ENCODE data around the gene CDC42EP5.

CDC42EP5 gene

GRCh38 chr19:54424660-54425381, 48.3 kb downstream of the CDC42EP5 start:
- ChIA-PET POLR2A (no interaction called here), CTCF (interaction anchor here (1.0 kb wide), 1 partner anchor 56 kb away, joined by 4 read pairs; no protein-coding TSS in a partner anchor)
- no peak for TF ChIP-seq CTCF (IDR thresholded peaks at IDR 0.05; ENCODE audit: insufficient read depth, low read length, missing control alignments)

GRCh38 chr19:54424201-54424600, 48.9 kb downstream of the CDC42EP5 start:
- H3K4me3 ChIP-seq (ENCODE audit: low read depth, low read length) = no peak overlapping the region
- ChIA-PET POLR2A (no interaction called here), CTCF (no interaction called here)
- no peak for TF ChIP-seq CTCF (IDR thresholded peaks at IDR 0.05; ENCODE audit: insufficient read depth, low read length, missing control alignments)
- no peak for DNase-seq (ENCODE audit: low read depth, low spot score)

More at GRCh38 chr19:54424660-54425381, 48.3 kb downstream of the CDC42EP5 start:
- no peak overlapping the region for H3K4me3 ChIP-seq (ENCODE audit: low read depth, low read length)
- DNase-seq (ENCODE audit: low read depth, low spot score) = no peak

- DNase-seq (ENCODE audit: low read depth, low spot score) = no peak
- no peak for TF ChIP-seq CTCF (IDR thresholded peaks at IDR 0.05; ENCODE audit: insufficient read depth, low read length, missing control alignments)
- ChIA-PET POLR2A (no interaction called here), CTCF (interaction anchor here (1.6 kb wide), 1 partner anchor 31 kb away, joined by 5 read pairs; no protein-coding TSS in a partner anchor)
- H3K4me3 ChIP-seq (ENCODE audit: low read depth, low read length) = no peak overlapping the region
These were observed 51.0 kb downstream of the CDC42EP5 start for GRCh38 chr19:54422136-54422535.

- DNase-seq (ENCODE audit: low read depth, low spot score) = no peak
- no peak for TF ChIP-seq CTCF (IDR thresholded peaks at IDR 0.05; ENCODE audit: insufficient read depth, low read length, missing control alignments)
- POLR2A ChIA-PET = no interaction called here
- CTCF ChIA-PET = interaction anchor here (1.6 to 1.7 kb wide), 2 partner anchors 18 to 31 kb away, joined by 5 read pairs; no protein-coding TSS in a partner anchor
- H3K4me3 ChIP-seq (ENCODE audit: low read depth, low read length) = no peak overlapping the region
These were observed 51.6 kb downstream of the CDC42EP5 start for GRCh38 chr19:54421521-54421920.

- ChIA-PET CTCF (interaction anchor here (1.6 to 1.7 kb wide), 2 partner anchors 18 to 30 kb away, joined by 5 read pairs; no protein-coding TSS in a partner anchor), POLR2A (no interaction called here)
- TF ChIP-seq CTCF (IDR thresholded peaks at IDR 0.05; ENCODE audit: insufficient read depth, low read length, missing control alignments) = no peak
- no peak for DNase-seq (ENCODE audit: low read depth, low spot score)
- H3K4me3 ChIP-seq (ENCODE audit: low read depth, low read length) = no peak overlapping the region
These were observed 52.0 kb downstream of the CDC42EP5 start for GRCh38 chr19:54421169-54421516.

GRCh38 chr19:54420383-54421168, 52.5 kb downstream of the CDC42EP5 start:
- POLR2A ChIA-PET = no interaction called here
- no peak for DNase-seq (ENCODE audit: low read depth, low spot score)
- H3K4me3 ChIP-seq (ENCODE audit: low read depth, low read length) = no peak overlapping the region
- no peak for TF ChIP-seq CTCF (IDR thresholded peaks at IDR 0.05; ENCODE audit: insufficient read depth, low read length, missing control alignments)
- CTCF ChIA-PET = interaction anchor here (1.4 to 1.7 kb wide), 3 partner anchors 19 to 31 kb away, joined by 5 read pairs; no protein-coding TSS in a partner anchor

Data from AG04449 (cell line).